Omental fat pad (tissue), 4 donors: ENCODE results near the gene BLMH. TPM values are rescaled to one million over a fixed set of nuclear protein-coding genes. Genes with fewer than 3 reads are reported as not detected.
A peak's percentile ranks its signal among the peaks of the same experiment; 100 is the strongest.

Experiments
- ATAC-seq: fragments of 150-250 bp; one replicate; pipeline ENCODE4 v1.9.1; 2016; ENCODE audit warnings: mild to moderate bottlenecking, moderate library complexity; ENCODE audit not compliant: low FRiP score
- DNase-seq: peaks from one replicate; pipeline ENCODE4 v3.0.0-alpha.2; 2019; ENCODE audit warnings: low spot score
- total RNA-seq, 4 donors: library from RNA; depleted of rRNA; stranded (reverse); fragments of >200 nt; gene quantifications; one replicate each; pipeline ENCODE4 v1.1.0, GENCODE V29; 2016
- TF ChIP-seq, protein P1 (sequence below), 3 donors: fragments of 450-650 bp; IDR thresholded peaks; one replicate each; pipeline ENCODE4 v1.5.1; 2016 to 2017; ENCODE audit warnings: antibody characterized with exemption in 3 of 3, mild to moderate bottlenecking in 3 of 3, moderate library complexity in 2 of 3

Gene BLMH
- total RNA-seq, 4 donors from 2014 or later: 19.1 to 33.9 (median 28.3) TPM

DNA sequence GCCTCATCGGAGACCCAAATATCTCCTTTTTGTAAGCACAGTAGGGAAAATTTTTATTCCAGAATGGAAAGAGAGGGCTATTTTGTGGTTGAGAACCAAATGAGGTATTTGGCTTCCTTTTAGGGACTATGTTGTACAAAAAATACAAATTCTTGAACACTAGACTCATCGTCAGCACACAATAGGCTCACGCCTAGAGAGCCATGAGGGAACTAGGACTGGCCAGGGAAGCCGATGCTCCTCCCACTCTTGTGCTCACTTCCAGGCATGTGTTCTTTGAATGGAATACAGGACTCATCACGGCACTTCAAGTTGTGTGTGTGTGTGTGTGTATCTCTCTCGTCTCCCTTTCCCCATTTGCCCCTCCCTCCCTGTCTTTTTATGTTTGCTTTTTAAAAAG is 17.8 kb upstream of the BLMH start:
- TF ChIP-seq, protein P1, sequence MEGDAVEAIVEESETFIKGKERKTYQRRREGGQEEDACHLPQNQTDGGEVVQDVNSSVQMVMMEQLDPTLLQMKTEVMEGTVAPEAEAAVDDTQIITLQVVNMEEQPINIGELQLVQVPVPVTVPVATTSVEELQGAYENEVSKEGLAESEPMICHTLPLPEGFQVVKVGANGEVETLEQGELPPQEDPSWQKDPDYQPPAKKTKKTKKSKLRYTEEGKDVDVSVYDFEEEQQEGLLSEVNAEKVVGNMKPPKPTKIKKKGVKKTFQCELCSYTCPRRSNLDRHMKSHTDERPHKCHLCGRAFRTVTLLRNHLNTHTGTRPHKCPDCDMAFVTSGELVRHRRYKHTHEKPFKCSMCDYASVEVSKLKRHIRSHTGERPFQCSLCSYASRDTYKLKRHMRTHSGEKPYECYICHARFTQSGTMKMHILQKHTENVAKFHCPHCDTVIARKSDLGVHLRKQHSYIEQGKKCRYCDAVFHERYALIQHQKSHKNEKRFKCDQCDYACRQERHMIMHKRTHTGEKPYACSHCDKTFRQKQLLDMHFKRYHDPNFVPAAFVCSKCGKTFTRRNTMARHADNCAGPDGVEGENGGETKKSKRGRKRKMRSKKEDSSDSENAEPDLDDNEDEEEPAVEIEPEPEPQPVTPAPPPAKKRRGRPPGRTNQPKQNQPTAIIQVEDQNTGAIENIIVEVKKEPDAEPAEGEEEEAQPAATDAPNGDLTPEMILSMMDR (IDR thresholded peaks at IDR 0.05): no peak
- DNase-seq (no peak), ATAC-seq (no peak)

DNA sequence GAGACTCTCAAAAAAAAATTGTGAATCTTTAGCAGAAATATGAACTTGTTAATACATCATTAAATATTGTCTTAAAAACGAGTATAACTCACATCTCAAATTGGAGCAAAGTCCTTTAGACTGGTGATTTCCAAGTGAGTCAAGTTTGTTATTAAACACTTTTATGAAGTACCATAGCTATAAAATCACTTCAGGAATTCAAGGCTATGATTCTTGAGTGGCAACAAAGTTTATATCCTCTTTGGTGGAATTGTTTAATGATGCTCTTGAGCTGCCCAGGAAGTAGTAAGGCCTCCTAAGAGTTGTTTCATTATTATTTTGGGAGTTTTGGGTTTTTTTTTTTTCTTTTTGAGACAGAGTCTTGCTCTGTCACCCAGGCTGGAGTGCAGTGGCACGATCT is 16.7 kb upstream of the BLMH start:
- TF ChIP-seq, protein P1 (IDR thresholded peaks at IDR 0.05): no peak
- DNase-seq (no peak), ATAC-seq (no peak)

DNA sequence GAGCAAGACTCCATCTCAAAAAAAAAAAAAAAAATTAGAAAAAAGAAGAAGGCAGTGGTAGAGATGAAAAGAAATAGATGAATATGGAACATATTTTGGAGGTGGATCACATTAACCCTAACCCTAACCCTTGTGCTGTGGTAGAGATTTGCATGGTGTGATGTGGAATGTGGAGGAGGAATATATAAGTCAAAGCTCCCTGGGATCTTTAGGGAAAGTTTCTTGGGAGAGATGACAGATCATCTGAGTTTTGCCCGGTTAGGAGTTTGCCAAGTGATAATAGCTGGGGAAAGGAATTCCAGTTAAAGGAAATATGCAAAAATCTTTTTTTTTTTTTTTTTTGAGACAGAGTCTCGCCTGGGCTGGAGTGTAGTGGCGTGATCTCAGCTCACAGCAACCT is 13.0 kb upstream of the BLMH start:
- ATAC-seq (peak; percentile 64), DNase-seq (no peak)
- TF ChIP-seq, protein P1 (IDR thresholded peaks at IDR 0.05): no peak

DNA sequence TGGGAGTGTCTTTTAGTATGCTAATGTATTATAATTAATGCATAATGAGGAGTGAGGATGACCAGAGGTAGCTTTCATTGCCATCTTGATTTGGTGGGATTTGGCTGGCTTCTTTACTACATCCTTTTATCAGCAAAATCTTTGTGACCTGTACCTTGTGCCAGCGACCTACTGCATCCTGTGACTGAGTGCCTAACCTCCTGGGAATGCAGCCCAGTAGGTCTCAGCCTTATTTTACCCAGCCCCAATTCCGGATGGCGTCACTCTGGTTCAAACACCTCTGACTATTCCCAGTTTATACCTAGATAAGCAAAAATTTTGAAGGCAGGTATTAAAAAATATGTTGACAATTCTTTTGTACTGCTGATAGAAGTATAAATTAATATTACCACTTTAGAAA is 10.5 kb upstream of the BLMH start:
- DNase-seq: no peak
- no peak for ATAC-seq
- TF ChIP-seq, protein P1 (IDR thresholded peaks at IDR 0.05): no peak

- DNase-seq: no peak
- TF ChIP-seq, protein P1 (IDR thresholded peaks at IDR 0.05): no peak
- ATAC-seq: no peak
Measured at GRCh38 chr17:30300818-30301217, 9.1 kb upstream of the BLMH start.

GRCh38 chr17:30299000-30299399 is 7.3 kb upstream of the BLMH start:
- TF ChIP-seq, protein P1 (IDR thresholded peaks at IDR 0.05): no peak
- DNase-seq: no peak

GRCh38 chr17:30297715-30298114 is 6.0 kb upstream of the BLMH start:
- DNase-seq: no peak
- no peak for ATAC-seq
- TF ChIP-seq, protein P1 (IDR thresholded peaks at IDR 0.05): no peak

More at GRCh38 chr17:30299000-30299399, 7.3 kb upstream of the BLMH start:
- no peak for ATAC-seq
